ENCODE data around the gene PRSS50. TPM values are rescaled to one million over a fixed set of nuclear protein-coding genes. Genes with fewer than 3 reads are reported as not detected.

Gene PRSS50
- total RNA-seq = 1 to 10 TPM; 2.6 to 3.1 TPM

- ATAC-seq (no peak), DNase-seq (no peak)
- 48 to 69% methylated on average over 41 to 51 of the region's 61 CpGs for WGBS, 2 donors
- intact Hi-C loops (cut with DNase I) = no loop called here
- no peak for TF ChIP-seq POLR2A (IDR thresholded peaks at IDR 0.05)
- peak in 1 of 7 experiments; percentile 27 for TF ChIP-seq CTCF (IDR thresholded peaks at IDR 0.05)
- Histone ChIP-seq H3K4me3 (no peak within 1 kb of the TSS), H3K27me3 (no peaks in the 10 kb centered on the region), H3K9me3 (no peaks in the 10 kb centered on the region), H3K27ac (no peak within 1 kb of the TSS), H3K4me1 (no peaks in the 10 kb centered on the region), H3K36me3 (replicated peaks in 1 of 2; ENCODE audit: insufficient read depth in 1 of 2, low read depth in 2 of 2) (no peaks in the 10 kb centered on the region)
Observed at GRCh38 chr3:46717447-46718231, at the start of gene PRSS50. Gene PRSS50 (minus strand): TSS chr3:46717869. CDS start chr3:46717824, 45 bp downstream.

- H3K27ac ChIP-seq = no peak overlapping the region
- H3K4me1 ChIP-seq = no peaks in the 10 kb centered on the region
- 89 to 100% methylated on average over 1 of the region's 1 CpG for WGBS, 2 donors
- peaks cover 0 to 3% (median 0%) of the 10 kb centered on the region in 3 donors for H3K9me3 ChIP-seq
- DNase-seq = no peak
- intact Hi-C loops (cut with DNase I) = no loop called here
- no peaks in the 10 kb centered on the region for H3K36me3 ChIP-seq (replicated peaks in 1 of 2; ENCODE audit: insufficient read depth in 1 of 2, low read depth in 2 of 2)
- TF ChIP-seq CTCF (IDR thresholded peaks at IDR 0.05) = no peak
- no peak for TF ChIP-seq POLR2A (IDR thresholded peaks at IDR 0.05)
- no peak overlapping the region for H3K4me3 ChIP-seq
- ATAC-seq = no peak
- no peaks in the 10 kb centered on the region for H3K27me3 ChIP-seq
Observed at GRCh38 chr3:46764206-46764605, 46.5 kb upstream of the PRSS50 start.

GRCh38 chr3:46763178-46763577 is 45.5 kb upstream of the PRSS50 start:
- Histone ChIP-seq H3K27ac (no peak overlapping the region), H3K4me3 (no peak overlapping the region), H3K27me3 (no peaks in the 10 kb centered on the region), H3K4me1 (no peaks in the 10 kb centered on the region), H3K36me3 (replicated peaks in 1 of 2; ENCODE audit: insufficient read depth in 1 of 2, low read depth in 2 of 2) (no peaks in the 10 kb centered on the region), H3K9me3 (peaks cover 0 to 3% (median 0%) of the 10 kb centered on the region in 3 donors)
- TF ChIP-seq CTCF (IDR thresholded peaks at IDR 0.05) (no peak), POLR2A (IDR thresholded peaks at IDR 0.05) (no peak)
- intact Hi-C loops (cut with DNase I) = no loop called here
- no peak for ATAC-seq
- no peak for DNase-seq

- intact Hi-C loops (cut with DNase I) = no loop called here
- no peak overlapping the region for H3K27ac ChIP-seq
- no peaks in the 10 kb centered on the region for H3K4me1 ChIP-seq
- H3K4me3 ChIP-seq = no peak overlapping the region
- WGBS, 2 donors = 89% methylated on average over 5 of the region's 5 CpGs
- TF ChIP-seq POLR2A (IDR thresholded peaks at IDR 0.05) = no peak
- TF ChIP-seq CTCF (IDR thresholded peaks at IDR 0.05) = no peak
- ATAC-seq = no peak
- H3K36me3 ChIP-seq (replicated peaks in 1 of 2; ENCODE audit: insufficient read depth in 1 of 2, low read depth in 2 of 2) = no peaks in the 10 kb centered on the region
- no peak for DNase-seq
- H3K27me3 ChIP-seq = no peaks in the 10 kb centered on the region
- H3K9me3 ChIP-seq = peaks cover 0 to under 1% (median 0%) of the 10 kb centered on the region in 3 donors
Observed at GRCh38 chr3:46759239-46760167, 41.8 kb upstream of the PRSS50 start.

All from body of pancreas (tissue), 4 donors.